Transverse colon (tissue), 4 donors: ENCODE data around the gene TYW1. TPM values are rescaled to one million over a fixed set of nuclear protein-coding genes. Genes with fewer than 3 reads are reported as not detected.

Experiments used
- DNase-seq: peaks from one replicate; pipeline ENCODE4 v3.0.0-alpha.2; 2019
- H3K27ac ChIP-seq, 4 donors: fragments of 200-600 bp; sonication (generic); 2 replicates each; pipeline ENCODE4 v1.5.1; 2016 to 2018; ENCODE audit warnings: inconsistent platforms in 4 of 4
- H3K27me3 ChIP-seq: fragments of 200-600 bp; sonication (generic); 2 replicates; pipeline ENCODE4 v1.5.1; 2017; ENCODE audit warnings: inconsistent platforms
- H3K36me3 ChIP-seq, 4 donors: fragments of 200-600 bp; sonication (generic); 2 replicates each; pipeline ENCODE4 v1.5.1; 2017 to 2019; ENCODE audit warnings: inconsistent platforms in 4 of 4
- H3K4me1 ChIP-seq, 4 donors: fragments of 200-600 bp; sonication (generic); 2 replicates each; pipeline ENCODE4 v1.5.1; 2017 to 2020; ENCODE audit warnings: inconsistent platforms in 4 of 4
- H3K4me3 ChIP-seq, 4 donors: fragments of 200-600 bp; sonication (generic); 1 replicate in 1 of 4; 2 replicates in 3 of 4; pipeline versions ENCODE4 v1.5.1 to v1.6.1; 2017 to 2019; ENCODE audit warnings: inconsistent platforms in 4 of 4
- H3K9me3 ChIP-seq, 2 donors: fragments of 200-600 bp; sonication (generic); 2 replicates each; pipeline ENCODE4 v1.5.1; 2017 to 2019; ENCODE audit warnings: inconsistent platforms in 2 of 2
- EP300 ChIP-seq: sonication (generic); formaldehyde crosslinking; IDR thresholded peaks from one replicate; pipeline ENCODE4 v1.6.1; 2017; ENCODE audit warnings: antibody characterized with exemption, low read depth
- POLR2A ChIP-seq: fragments of 450-650 bp; IDR thresholded peaks from one replicate; pipeline ENCODE4 v1.6.1; 2016; ENCODE audit warnings: antibody characterized with exemption, mild to moderate bottlenecking, moderate library complexity
- POLR2AphosphoS5 ChIP-seq, 3 donors: sonication (generic); formaldehyde crosslinking; IDR thresholded peaks; one replicate each; pipeline ENCODE4 v1.6.1; 2016; ENCODE audit warnings: antibody characterized with exemption in 3 of 3
- WGBS, 2 donors: methylation state at CpG; one replicate each; pipeline ENCODE4 v1.1.5; 2018; ENCODE audit warnings: low coverage in 1 of 2; 5-methylcytosine and 5-hydroxymethylcytosine counted together
- in situ Hi-C, 4 donors: fragments of 200-750 bp; cut with MboI; loops; one replicate each; pipeline versions ENCODE4 v1.15.0 to v1.15.1; 2017; ENCODE audit warnings: low sequenced_read_pairs in 3 of 4, low pct_ligation_motif_present in 1 of 4, low pct_unique_long_range_greater_than_20kb in 1 of 4
- intact Hi-C: fragments of 100-400 bp; cut with DNase I; formaldehyde crosslinking; loops from one replicate; pipeline ENCODE4 v1.15.1; 2023; ENCODE audit warnings: low total_unique reads
- total RNA-seq, 4 donors: library from RNA; depleted of rRNA; stranded (reverse); fragments of >200 nt; gene quantifications; one replicate each; pipeline ENCODE4 v1.1.0, GENCODE V29; 2016
- TF ChIP-seq, protein P1 (sequence below), 5 experiments: fragments of 200-600 bp in 3 of 5; fragments of 450-650 bp in 2 of 5; sonication (generic) in 3 of 5; IDR thresholded peaks; 1 replicate in 2 of 5; 2 replicates in 3 of 5; pipeline ENCODE4 v1.5.1; 2016 to 2017; ENCODE audit warnings: antibody characterized with exemption in 5 of 5, inconsistent platforms in 3 of 5, mild to moderate bottlenecking in 2 of 5, moderate library complexity in 1 of 5

TYW1 gene
- total RNA-seq, 4 donors from 2014 or later, result 24.3 to 87.8 (median 27.5) TPM

DNA sequence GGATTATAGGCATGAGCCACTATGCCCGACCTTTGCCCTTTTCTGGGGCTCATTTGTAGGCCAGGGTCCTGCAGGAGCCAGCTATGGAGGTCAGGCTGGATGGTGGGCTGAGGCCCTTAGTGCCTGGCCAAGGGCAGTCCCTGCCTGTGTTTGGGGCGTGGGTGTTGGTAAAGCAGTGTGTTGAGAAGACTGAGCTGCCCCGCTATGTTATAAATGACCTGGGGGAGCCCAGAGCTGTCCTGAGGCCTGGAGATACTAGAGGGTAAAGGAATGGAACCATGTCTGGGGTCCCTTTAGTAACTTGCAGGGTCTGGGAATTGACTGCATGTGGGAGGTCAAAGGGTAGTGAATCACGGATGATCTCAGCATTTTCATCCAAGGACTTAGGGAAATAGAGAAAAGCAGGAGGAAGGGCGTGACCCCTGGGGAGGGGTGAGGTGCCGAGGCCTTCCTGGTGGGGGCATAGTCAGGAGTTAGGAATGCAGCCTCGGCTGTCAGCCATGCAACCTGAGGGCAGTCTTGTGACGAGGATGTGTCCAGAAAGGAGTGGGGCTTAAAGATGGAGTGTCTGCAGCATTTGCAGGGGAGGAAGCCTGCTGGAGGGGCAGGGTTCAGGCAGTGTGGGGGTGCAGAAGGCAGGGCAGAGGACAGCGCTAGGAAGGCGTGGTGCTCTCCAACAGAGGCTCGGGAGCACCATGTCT is 44.1 kb upstream of the TYW1 start:
- Histone ChIP-seq H3K36me3 (peaks cover 0 to 64% (median 23%) of the 10 kb centered on the region in 4 donors), H3K4me1 (peaks cover 0 to 4% (median 1%) of the 10 kb centered on the region in 4 donors), H3K27me3 (no peaks in the 10 kb centered on the region), H3K9me3 (no peaks in the 10 kb centered on the region), H3K4me3 (no peak overlapping the region), H3K27ac (peak overlapping the region in 2 of 4 donors; percentile 11 to 56)
- WGBS, 2 donors, result 47 to 72% methylated on average over 7 to 11 of the region's 11 CpGs
- intact Hi-C loops (no loop called here), in situ Hi-C loops (no loop called here)
- TF ChIP-seq POLR2A (no peak), EP300 (no peak), POLR2AphosphoS5 (IDR thresholded peaks at IDR 0.05) (no peak)
- TF ChIP-seq, protein P1, sequence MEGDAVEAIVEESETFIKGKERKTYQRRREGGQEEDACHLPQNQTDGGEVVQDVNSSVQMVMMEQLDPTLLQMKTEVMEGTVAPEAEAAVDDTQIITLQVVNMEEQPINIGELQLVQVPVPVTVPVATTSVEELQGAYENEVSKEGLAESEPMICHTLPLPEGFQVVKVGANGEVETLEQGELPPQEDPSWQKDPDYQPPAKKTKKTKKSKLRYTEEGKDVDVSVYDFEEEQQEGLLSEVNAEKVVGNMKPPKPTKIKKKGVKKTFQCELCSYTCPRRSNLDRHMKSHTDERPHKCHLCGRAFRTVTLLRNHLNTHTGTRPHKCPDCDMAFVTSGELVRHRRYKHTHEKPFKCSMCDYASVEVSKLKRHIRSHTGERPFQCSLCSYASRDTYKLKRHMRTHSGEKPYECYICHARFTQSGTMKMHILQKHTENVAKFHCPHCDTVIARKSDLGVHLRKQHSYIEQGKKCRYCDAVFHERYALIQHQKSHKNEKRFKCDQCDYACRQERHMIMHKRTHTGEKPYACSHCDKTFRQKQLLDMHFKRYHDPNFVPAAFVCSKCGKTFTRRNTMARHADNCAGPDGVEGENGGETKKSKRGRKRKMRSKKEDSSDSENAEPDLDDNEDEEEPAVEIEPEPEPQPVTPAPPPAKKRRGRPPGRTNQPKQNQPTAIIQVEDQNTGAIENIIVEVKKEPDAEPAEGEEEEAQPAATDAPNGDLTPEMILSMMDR (IDR thresholded peaks at IDR 0.05), result no peak
- DNase-seq, result peak; percentile 26

DNA sequence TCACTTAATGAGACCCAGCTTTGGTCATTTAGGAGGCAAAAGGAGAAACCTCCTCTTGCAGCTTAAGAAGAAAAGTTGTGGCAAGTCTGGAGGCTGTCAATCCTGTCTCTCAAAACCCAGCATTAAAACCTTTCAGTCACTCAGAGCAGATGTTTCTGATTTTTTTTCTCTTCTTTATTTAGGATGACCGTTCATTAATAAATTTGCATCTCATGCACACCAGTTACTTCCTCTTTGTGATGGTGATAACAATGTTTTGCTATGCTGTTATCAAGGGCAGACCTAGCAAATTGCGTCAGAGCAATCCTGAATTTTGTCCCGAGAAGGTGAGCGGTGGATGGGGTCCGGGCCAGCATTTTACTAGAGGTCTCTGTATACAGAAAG is 43.6 kb upstream of the TYW1 start:
- Histone ChIP-seq H3K4me1 (no peaks in the 10 kb centered on the region), H3K36me3 (peaks cover 0 to 68% (median 23%) of the 10 kb centered on the region in 4 donors), H3K27ac (no peak overlapping the region), H3K9me3 (no peaks in the 10 kb centered on the region), H3K4me3 (no peak overlapping the region), H3K27me3 (no peaks in the 10 kb centered on the region)
- DNase-seq, result no peak
- intact Hi-C loops, result no loop called here
- WGBS, 2 donors, result 90 to 100% methylated on average over 3 to 5 of the region's 5 CpGs
- in situ Hi-C loops, result no loop called here
- TF ChIP-seq EP300 (no peak), POLR2A (no peak), POLR2AphosphoS5 (IDR thresholded peaks at IDR 0.05) (no peak)
- TF ChIP-seq, protein P1 (IDR thresholded peaks at IDR 0.05), result no peak

DNA sequence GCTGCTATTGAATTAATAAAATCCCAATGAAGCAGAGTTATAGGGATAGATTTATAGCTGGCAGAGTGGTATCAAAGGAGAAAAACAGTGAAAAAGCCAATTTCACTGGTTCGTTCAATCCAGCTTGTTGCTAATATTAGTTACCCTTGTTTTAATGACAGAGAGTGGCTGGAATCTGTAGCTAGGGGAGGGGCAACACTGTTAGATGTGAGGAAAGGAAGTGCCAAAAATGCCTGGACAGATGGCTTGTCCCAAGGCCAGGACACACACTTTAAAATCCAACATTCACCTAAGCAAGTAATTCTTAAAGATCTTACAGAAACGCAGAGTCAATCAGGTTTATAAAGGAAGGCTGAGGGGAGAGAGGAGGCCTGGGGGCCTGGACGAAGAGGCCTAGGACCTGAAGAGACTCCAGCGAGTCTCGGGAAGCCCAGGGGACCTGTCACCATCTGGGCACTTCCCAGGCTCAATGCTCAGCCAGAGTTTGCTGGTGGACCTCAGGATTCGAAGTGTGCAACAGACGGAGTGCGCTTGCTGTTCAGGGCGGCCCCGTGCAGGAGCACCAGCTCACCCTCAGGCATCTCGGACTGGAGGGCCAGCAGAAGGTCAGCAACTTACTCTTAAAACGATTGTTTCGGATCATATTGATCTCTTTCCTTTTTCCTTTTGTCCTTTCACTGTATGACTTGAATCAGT is 38.9 kb upstream of the TYW1 start:
- no peak overlapping the region for H3K27ac ChIP-seq
- no peak for DNase-seq
- intact Hi-C loops, result no loop called here
- peaks cover 0 to 13% (median 0%) of the 10 kb centered on the region in 4 donors for H3K4me1 ChIP-seq
- no peak overlapping the region for H3K4me3 ChIP-seq
- TF ChIP-seq POLR2A (no peak), POLR2AphosphoS5 (IDR thresholded peaks at IDR 0.05) (no peak), EP300 (no peak)
- TF ChIP-seq, protein P1 (IDR thresholded peaks at IDR 0.05), result no peak
- in situ Hi-C loops, result no loop called here
- H3K36me3 ChIP-seq, result peaks cover 0 to 38% (median 12%) of the 10 kb centered on the region in 4 donors
- H3K27me3 ChIP-seq, result no peaks in the 10 kb centered on the region
- WGBS, 2 donors, result 90 to 91% methylated on average over 7 to 13 of the region's 13 CpGs
- H3K9me3 ChIP-seq, result no peaks in the 10 kb centered on the region

DNA sequence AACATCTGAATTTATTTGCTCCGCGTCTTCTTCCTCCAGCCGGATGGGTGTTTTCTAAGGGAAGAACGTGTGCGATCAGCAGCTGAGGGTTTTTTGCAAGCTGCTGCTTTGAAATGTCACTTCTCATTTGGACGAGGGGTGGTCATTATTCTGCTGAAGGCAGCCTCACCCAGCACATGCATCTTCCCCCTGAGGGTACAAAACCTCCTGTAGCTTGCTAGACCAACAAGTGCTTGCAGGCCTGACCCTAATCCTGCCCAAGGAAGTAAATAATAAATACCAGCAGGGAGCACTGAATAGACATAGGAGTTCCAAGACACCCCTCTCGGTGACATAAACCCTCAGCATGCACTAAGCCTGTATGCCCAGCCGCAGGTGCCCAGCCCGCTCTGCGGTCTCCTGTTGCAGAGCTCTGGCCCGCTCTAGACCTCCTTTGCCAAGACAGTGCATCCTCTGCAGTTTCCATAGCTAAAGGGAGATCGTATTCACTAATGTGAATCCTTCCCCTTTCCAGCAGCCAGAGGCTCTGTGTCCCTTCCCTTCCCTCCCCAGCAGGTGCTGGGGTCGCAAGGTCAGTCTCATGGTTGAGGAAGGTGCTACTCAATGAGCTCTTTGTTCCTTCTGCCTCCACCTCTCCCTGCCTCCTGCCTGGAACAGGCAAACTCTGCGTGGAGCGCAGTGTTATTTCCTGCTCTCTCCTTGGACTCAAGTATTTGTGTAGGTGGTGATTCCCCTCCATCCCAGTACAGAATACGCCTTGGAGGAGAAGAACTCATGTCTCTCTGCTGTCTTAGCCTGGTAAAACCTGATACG is 37.9 kb upstream of the TYW1 start:
- in situ Hi-C loops, result no loop called here
- H3K9me3 ChIP-seq, result no peaks in the 10 kb centered on the region
- WGBS, 2 donors, result 64 to 66% methylated on average over 4 to 17 of the region's 17 CpGs
- DNase-seq, result peak; percentile 41
- peaks cover 0 to 31% (median 9%) of the 10 kb centered on the region in 4 donors for H3K36me3 ChIP-seq
- no peak overlapping the region for H3K4me3 ChIP-seq
- H3K4me1 ChIP-seq, result peaks cover 0 to 13% (median 0%) of the 10 kb centered on the region in 4 donors
- H3K27ac ChIP-seq, result peak overlapping the region in 2 of 4 donors; percentile 23 to 58
- intact Hi-C loops, result no loop called here
- TF ChIP-seq, protein P1 (IDR thresholded peaks at IDR 0.05), result peak in 1 of 5 experiments; percentile 10
- TF ChIP-seq POLR2AphosphoS5 (IDR thresholded peaks at IDR 0.05), result peak in 1 of 3 donors; percentile 8
- no peak for TF ChIP-seq POLR2A
- no peaks in the 10 kb centered on the region for H3K27me3 ChIP-seq
